Measurements from ENCODE around the gene FIBIN. TPM values are rescaled to one million over a fixed set of nuclear protein-coding genes. Genes with fewer than 3 reads are reported as not detected.

FIBIN gene
- not detected for polyA plus RNA-seq (ENCODE audit: low read depth in 6 of 6)

GRCh38 chr11:26993965-26994457 is at the start of gene FIBIN:
TSS of gene FIBIN (plus strand) at chr11:26994112. CDS start at chr11:26994527, 415 bp downstream.
- H3K36me3 Mint-ChIP-seq, result no peaks in the 10 kb centered on the region
- no peak within 1 kb of the TSS for H3K27ac Mint-ChIP-seq
- peaks cover 0 to 9% (median 4%) of the 10 kb centered on the region in 3 donors for H3K27me3 Mint-ChIP-seq
- H3K4me3 Mint-ChIP-seq, result no peak within 1 kb of the TSS
- DNase-seq (no peak), ATAC-seq (ENCODE audit: low read depth in 2 of 2) (no peak)
- H3K4me1 Mint-ChIP-seq, result no peaks in the 10 kb centered on the region
- peaks cover 0 to 1% (median 0%) of the 10 kb centered on the region in 7 donors for H3K9me3 Mint-ChIP-seq

GRCh38 chr11:26944866-26945664 is 48.8 kb upstream of the FIBIN start:
- Mint-ChIP-seq H3K4me3 (no peak overlapping the region), H3K36me3 (no peaks in the 10 kb centered on the region), H3K4me1 (no peaks in the 10 kb centered on the region), H3K9me3 (peaks cover 1 to 14% (median 7%) of the 10 kb centered on the region in 7 donors), H3K27ac (no peak overlapping the region), H3K27me3 (no peaks in the 10 kb centered on the region)
- DNase-seq (no peak), ATAC-seq (ENCODE audit: low read depth in 2 of 2) (no peak)

GRCh38 chr11:26946257-26946716 is 47.6 kb upstream of the FIBIN start:
- ATAC-seq (ENCODE audit: low read depth in 2 of 2), result no peak
- H3K4me3 Mint-ChIP-seq, result no peak overlapping the region
- peaks cover 0 to 14% (median 7%) of the 10 kb centered on the region in 7 donors for H3K9me3 Mint-ChIP-seq
- H3K27me3 Mint-ChIP-seq, result no peaks in the 10 kb centered on the region
- no peak overlapping the region for H3K27ac Mint-ChIP-seq
- H3K36me3 Mint-ChIP-seq, result no peaks in the 10 kb centered on the region
- DNase-seq, result no peak
- no peaks in the 10 kb centered on the region for H3K4me1 Mint-ChIP-seq

- H3K4me3 Mint-ChIP-seq, result no peak overlapping the region
- no peaks in the 10 kb centered on the region for H3K36me3 Mint-ChIP-seq
- no peak overlapping the region for H3K27ac Mint-ChIP-seq
- ATAC-seq (ENCODE audit: low read depth in 2 of 2) (no peak), DNase-seq (no peak)
- no peaks in the 10 kb centered on the region for H3K4me1 Mint-ChIP-seq
- H3K27me3 Mint-ChIP-seq, result no peaks in the 10 kb centered on the region
- H3K9me3 Mint-ChIP-seq, result peaks cover 0 to 11% (median 2%) of the 10 kb centered on the region in 7 donors
These were observed 46.5 kb upstream of the FIBIN start for GRCh38 chr11:26947379-26947844.

GRCh38 chr11:26947904-26948639 is 45.8 kb upstream of the FIBIN start:
- Mint-ChIP-seq H3K4me3 (no peak overlapping the region), H3K27me3 (no peaks in the 10 kb centered on the region), H3K9me3 (peaks cover 0 to 11% (median 2%) of the 10 kb centered on the region in 7 donors), H3K4me1 (no peaks in the 10 kb centered on the region), H3K27ac (no peak overlapping the region), H3K36me3 (no peaks in the 10 kb centered on the region)
- ATAC-seq (ENCODE audit: low read depth in 2 of 2), result no peak
- no peak for DNase-seq

GRCh38 chr11:26948881-26949280 is 45.0 kb upstream of the FIBIN start:
- Mint-ChIP-seq H3K9me3 (peaks cover 0 to 11% (median 3%) of the 10 kb centered on the region in 7 donors), H3K36me3 (no peaks in the 10 kb centered on the region), H3K4me1 (no peaks in the 10 kb centered on the region), H3K27me3 (no peaks in the 10 kb centered on the region), H3K27ac (no peak overlapping the region), H3K4me3 (no peak overlapping the region)
- ATAC-seq (ENCODE audit: low read depth in 2 of 2), result no peak
- DNase-seq, result no peak

- DNase-seq (no peak), ATAC-seq (ENCODE audit: low read depth in 2 of 2) (no peak)
- Mint-ChIP-seq H3K4me3 (no peak overlapping the region), H3K27me3 (no peaks in the 10 kb centered on the region), H3K36me3 (no peaks in the 10 kb centered on the region), H3K27ac (no peak overlapping the region), H3K9me3 (peaks cover 0 to 11% (median 6%) of the 10 kb centered on the region in 7 donors), H3K4me1 (no peaks in the 10 kb centered on the region)
These were observed 44.1 kb upstream of the FIBIN start for GRCh38 chr11:26949846-26950245.

- no peak overlapping the region for H3K4me3 Mint-ChIP-seq
- no peaks in the 10 kb centered on the region for H3K27me3 Mint-ChIP-seq
- H3K4me1 Mint-ChIP-seq, result no peaks in the 10 kb centered on the region
- no peak for DNase-seq
- H3K36me3 Mint-ChIP-seq, result no peaks in the 10 kb centered on the region
- peaks cover 0 to 11% (median 6%) of the 10 kb centered on the region in 7 donors for H3K9me3 Mint-ChIP-seq
- no peak overlapping the region for H3K27ac Mint-ChIP-seq
- no peak for ATAC-seq (ENCODE audit: low read depth in 2 of 2)
These were observed 43.6 kb upstream of the FIBIN start for GRCh38 chr11:26950260-26950719.

GRCh38 chr11:26951809-26952515 is 42.0 kb upstream of the FIBIN start:
- H3K4me3 Mint-ChIP-seq, result no peak overlapping the region
- no peaks in the 10 kb centered on the region for H3K36me3 Mint-ChIP-seq
- no peaks in the 10 kb centered on the region for H3K27me3 Mint-ChIP-seq
- no peak for ATAC-seq (ENCODE audit: low read depth in 2 of 2)
- peaks cover 0 to 8% (median 3%) of the 10 kb centered on the region in 7 donors for H3K9me3 Mint-ChIP-seq
- H3K4me1 Mint-ChIP-seq, result no peaks in the 10 kb centered on the region
- peak overlapping the region in 1 of 6 donors; percentile 5 for H3K27ac Mint-ChIP-seq
- DNase-seq, result no peak

GRCh38 chr11:26953770-26954392 is 40.0 kb upstream of the FIBIN start:
- no peaks in the 10 kb centered on the region for H3K4me1 Mint-ChIP-seq
- H3K4me3 Mint-ChIP-seq, result no peak overlapping the region

GRCh38 chr11:26958005-26958701 is 35.8 kb upstream of the FIBIN start:
- no peaks in the 10 kb centered on the region for H3K27me3 Mint-ChIP-seq
- no peaks in the 10 kb centered on the region for H3K36me3 Mint-ChIP-seq
- H3K4me1 Mint-ChIP-seq, result no peaks in the 10 kb centered on the region
- ATAC-seq (ENCODE audit: low read depth in 2 of 2), result no peak
- no peak overlapping the region for H3K27ac Mint-ChIP-seq
- no peak overlapping the region for H3K4me3 Mint-ChIP-seq
- H3K9me3 Mint-ChIP-seq, result peaks cover 0 to 6% (median 0%) of the 10 kb centered on the region in 7 donors
- no peak for DNase-seq

More at GRCh38 chr11:26953770-26954392, 40.0 kb upstream of the FIBIN start:
- DNase-seq (no peak), ATAC-seq (ENCODE audit: low read depth in 2 of 2) (no peak)
- no peak overlapping the region for H3K27ac Mint-ChIP-seq
- no peaks in the 10 kb centered on the region for H3K36me3 Mint-ChIP-seq
- peaks cover 0 to 6% (median 0%) of the 10 kb centered on the region in 7 donors for H3K9me3 Mint-ChIP-seq
- no peaks in the 10 kb centered on the region for H3K27me3 Mint-ChIP-seq

- DNase-seq (no peak), ATAC-seq (ENCODE audit: low read depth in 2 of 2) (no peak)
- no peaks in the 10 kb centered on the region for H3K36me3 Mint-ChIP-seq
- peaks cover 0 to 5% (median 0%) of the 10 kb centered on the region in 7 donors for H3K9me3 Mint-ChIP-seq
- no peaks in the 10 kb centered on the region for H3K4me1 Mint-ChIP-seq
- H3K4me3 Mint-ChIP-seq, result no peak overlapping the region
- H3K27me3 Mint-ChIP-seq, result no peaks in the 10 kb centered on the region
- no peak overlapping the region for H3K27ac Mint-ChIP-seq
These were observed 35.2 kb upstream of the FIBIN start for GRCh38 chr11:26958702-26959049.

All from naive B cell (primary cell).